ENCODE data around the gene ETV3.

ETV3 gene

DNA sequence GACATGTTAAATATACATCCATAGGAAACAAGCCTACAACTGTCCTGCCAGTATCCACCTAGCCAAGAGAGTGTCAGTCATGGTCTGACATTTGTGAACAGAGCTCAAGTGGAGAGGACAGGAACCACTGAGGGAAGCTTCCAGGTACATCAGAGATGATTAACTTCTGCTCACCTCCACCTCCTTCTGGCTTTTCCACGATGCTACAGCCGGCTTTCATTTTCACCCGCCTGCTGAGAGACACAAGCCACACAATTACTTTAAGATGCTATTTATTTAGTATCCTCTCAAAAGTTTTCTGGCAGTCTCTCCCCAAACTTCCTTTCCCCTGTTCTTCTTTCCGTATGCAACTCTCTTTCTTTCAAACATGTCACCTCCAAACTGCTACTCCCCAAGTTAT lies 2.1 kb downstream of the ETV3 start:
- POLR2A ChIA-PET: no interaction called here
- Histone ChIP-seq H3K36me3 (ENCODE audit: control insufficient read depth in 4 of 4, insufficient read depth in 4 of 4, low read length in 3 of 4) (peaks cover 21 to 49% (median 39%) of the 10 kb centered on the region in 4 experiments), H3K4me1 (ENCODE audit: control extremely low read depth in 1 of 4, control insufficient read depth in 4 of 4, insufficient read depth in 4 of 4, low read length in 3 of 4) (peaks cover 21 to 43% (median 28%) of the 10 kb centered on the region in 4 experiments), H3K9me3 (ENCODE audit: control extremely low read depth in 1 of 5, control insufficient read depth in 4 of 5, insufficient read depth in 2 of 5, low read depth in 1 of 5, low read length in 4 of 5) (no peaks in the 10 kb centered on the region), H3K4me3 (ENCODE audit: control insufficient read depth in 1 of 7, extremely low read depth in 1 of 7, insufficient read depth in 4 of 7, low read depth in 2 of 7, low read length in 6 of 7) (no peak overlapping the region), H3K27me3 (replicated peaks in 2 of 5; ENCODE audit: control insufficient read depth in 4 of 5, insufficient read depth in 5 of 5, low read length in 4 of 5) (no peaks in the 10 kb centered on the region), H3K27ac (ENCODE audit: insufficient read depth in 1 of 2, low read depth in 1 of 2, low read length in 2 of 2, poor library complexity in 1 of 2, severe bottlenecking in 2 of 2) (peak overlapping the region in 1 of 2 experiments; percentile 96)
- CTCF ChIA-PET: interaction anchor here (1.0 to 15.6 kb wide), 9 partner anchors 11 to 46 kb away, joined by 3 to 180 read pairs (median 5); no protein-coding TSS in a partner anchor
- DNase-seq: no peak
- 82% methylated on average over 3 of the region's 4 CpGs for WGBS (ENCODE audit: insufficient coverage)

DNA sequence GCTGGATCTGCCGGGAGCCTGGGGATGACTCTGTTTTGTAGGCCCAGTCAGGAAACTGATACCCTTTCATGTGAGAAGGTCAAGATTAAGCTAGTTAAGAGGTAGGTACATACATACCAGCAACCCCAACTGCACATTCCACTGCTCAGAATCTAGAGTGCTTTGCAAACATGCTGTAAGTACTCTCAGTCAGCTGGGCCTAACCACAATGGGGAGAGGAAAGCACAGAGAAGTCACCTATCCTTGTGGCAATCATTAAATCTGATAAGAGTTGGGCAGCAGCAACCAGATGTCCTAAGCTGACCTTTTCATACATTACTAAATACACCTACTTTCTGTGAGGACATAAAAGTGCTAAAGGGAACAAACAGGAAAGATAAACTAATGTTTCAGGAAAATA lies 2.5 kb downstream of the ETV3 start:
- Histone ChIP-seq H3K4me1 (ENCODE audit: control extremely low read depth in 1 of 4, control insufficient read depth in 4 of 4, insufficient read depth in 4 of 4, low read length in 3 of 4) (peaks cover 21 to 43% (median 28%) of the 10 kb centered on the region in 4 experiments), H3K27ac (ENCODE audit: insufficient read depth in 1 of 2, low read depth in 1 of 2, low read length in 2 of 2, poor library complexity in 1 of 2, severe bottlenecking in 2 of 2) (no peak overlapping the region)

DNA sequence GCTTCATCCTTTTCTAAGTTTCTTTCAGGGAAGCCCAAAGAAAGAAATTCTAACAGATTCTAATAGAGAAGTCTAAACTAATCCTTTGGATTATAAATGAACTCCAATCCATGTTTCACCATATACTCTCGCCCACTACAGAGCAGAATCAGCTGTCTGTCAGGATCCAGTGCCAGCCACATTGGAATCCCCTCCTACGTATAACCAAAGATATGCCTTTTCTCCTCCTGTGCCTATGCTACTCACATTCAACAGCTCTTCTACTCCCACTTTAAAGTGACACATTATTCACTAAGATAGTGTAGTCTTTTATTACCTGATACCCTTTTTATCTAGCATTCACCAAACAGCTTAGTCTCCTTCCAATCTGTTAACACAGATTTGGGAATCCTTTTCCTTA lies 3.1 kb downstream of the ETV3 start:
- DNase-seq: no peak
- peaks cover 21 to 43% (median 28%) of the 10 kb centered on the region in 4 experiments for H3K4me1 ChIP-seq (ENCODE audit: control extremely low read depth in 1 of 4, control insufficient read depth in 4 of 4, insufficient read depth in 4 of 4, low read length in 3 of 4)
- WGBS (ENCODE audit: insufficient coverage): 96% methylated on average over 2 of the region's 2 CpGs
- ChIA-PET POLR2A (no interaction called here), CTCF (interaction anchor here (1.2 to 15.6 kb wide), 8 partner anchors 10 to 45 kb away, joined by 3 to 180 read pairs (median 6); no protein-coding TSS in a partner anchor)
- H3K4me3 ChIP-seq (ENCODE audit: control insufficient read depth in 1 of 7, extremely low read depth in 1 of 7, insufficient read depth in 4 of 7, low read depth in 2 of 7, low read length in 6 of 7): no peak overlapping the region
- H3K27ac ChIP-seq (ENCODE audit: insufficient read depth in 1 of 2, low read depth in 1 of 2, low read length in 2 of 2, poor library complexity in 1 of 2, severe bottlenecking in 2 of 2): no peak overlapping the region
- H3K27me3 ChIP-seq (replicated peaks in 2 of 5; ENCODE audit: control insufficient read depth in 4 of 5, insufficient read depth in 5 of 5, low read length in 4 of 5): no peaks in the 10 kb centered on the region
- no peaks in the 10 kb centered on the region for H3K9me3 ChIP-seq (ENCODE audit: control extremely low read depth in 1 of 5, control insufficient read depth in 4 of 5, insufficient read depth in 2 of 5, low read depth in 1 of 5, low read length in 4 of 5)
- H3K36me3 ChIP-seq (ENCODE audit: control insufficient read depth in 4 of 4, insufficient read depth in 4 of 4, low read length in 3 of 4): peaks cover 27 to 59% (median 46%) of the 10 kb centered on the region in 4 experiments

More for the DNA sequence above, 2.5 kb downstream of the ETV3 start:
- DNase-seq: no peak
- WGBS (ENCODE audit: insufficient coverage): 100% methylated on average over 1 of the region's 1 CpG
- H3K27me3 ChIP-seq (replicated peaks in 2 of 5; ENCODE audit: control insufficient read depth in 4 of 5, insufficient read depth in 5 of 5, low read length in 4 of 5): no peaks in the 10 kb centered on the region
- CTCF ChIA-PET: interaction anchor here (1.0 to 15.6 kb wide), 9 partner anchors 10 to 45 kb away, joined by 3 to 180 read pairs (median 5); no protein-coding TSS in a partner anchor
- H3K4me3 ChIP-seq (ENCODE audit: control insufficient read depth in 1 of 7, extremely low read depth in 1 of 7, insufficient read depth in 4 of 7, low read depth in 2 of 7, low read length in 6 of 7): no peak overlapping the region
- POLR2A ChIA-PET: no interaction called here
- peaks cover 21 to 53% (median 42%) of the 10 kb centered on the region in 4 experiments for H3K36me3 ChIP-seq (ENCODE audit: control insufficient read depth in 4 of 4, insufficient read depth in 4 of 4, low read length in 3 of 4)
- no peaks in the 10 kb centered on the region for H3K9me3 ChIP-seq (ENCODE audit: control extremely low read depth in 1 of 5, control insufficient read depth in 4 of 5, insufficient read depth in 2 of 5, low read depth in 1 of 5, low read length in 4 of 5)

GRCh38 chr1:157134442-157134841 lies 3.8 kb downstream of the ETV3 start:
- ChIA-PET CTCF (interaction anchor here (1.3 to 15.6 kb wide), 6 partner anchors 14 to 47 kb away, joined by 3 to 180 read pairs (median 7); no protein-coding TSS in a partner anchor), POLR2A (interaction anchor here (1.3 kb wide), 1 partner anchor 20 kb away, joined by 3 read pairs; no protein-coding TSS in a partner anchor)
- no peak for DNase-seq
- H3K27ac ChIP-seq (ENCODE audit: insufficient read depth in 1 of 2, low read depth in 1 of 2, low read length in 2 of 2, poor library complexity in 1 of 2, severe bottlenecking in 2 of 2): no peak overlapping the region
- H3K4me3 ChIP-seq (ENCODE audit: control insufficient read depth in 1 of 7, extremely low read depth in 1 of 7, insufficient read depth in 4 of 7, low read depth in 2 of 7, low read length in 6 of 7): no peak overlapping the region
- H3K27me3 ChIP-seq (replicated peaks in 2 of 5; ENCODE audit: control insufficient read depth in 4 of 5, insufficient read depth in 5 of 5, low read length in 4 of 5): no peaks in the 10 kb centered on the region
- H3K36me3 ChIP-seq (ENCODE audit: control insufficient read depth in 4 of 4, insufficient read depth in 4 of 4, low read length in 3 of 4): peaks cover 30 to 62% (median 49%) of the 10 kb centered on the region in 4 experiments
- no peaks in the 10 kb centered on the region for H3K9me3 ChIP-seq (ENCODE audit: control extremely low read depth in 1 of 5, control insufficient read depth in 4 of 5, insufficient read depth in 2 of 5, low read depth in 1 of 5, low read length in 4 of 5)
- peaks cover 21 to 43% (median 28%) of the 10 kb centered on the region in 4 experiments for H3K4me1 ChIP-seq (ENCODE audit: control extremely low read depth in 1 of 4, control insufficient read depth in 4 of 4, insufficient read depth in 4 of 4, low read length in 3 of 4)
- WGBS (ENCODE audit: insufficient coverage): 96% methylated on average over 2 of the region's 4 CpGs

DNA sequence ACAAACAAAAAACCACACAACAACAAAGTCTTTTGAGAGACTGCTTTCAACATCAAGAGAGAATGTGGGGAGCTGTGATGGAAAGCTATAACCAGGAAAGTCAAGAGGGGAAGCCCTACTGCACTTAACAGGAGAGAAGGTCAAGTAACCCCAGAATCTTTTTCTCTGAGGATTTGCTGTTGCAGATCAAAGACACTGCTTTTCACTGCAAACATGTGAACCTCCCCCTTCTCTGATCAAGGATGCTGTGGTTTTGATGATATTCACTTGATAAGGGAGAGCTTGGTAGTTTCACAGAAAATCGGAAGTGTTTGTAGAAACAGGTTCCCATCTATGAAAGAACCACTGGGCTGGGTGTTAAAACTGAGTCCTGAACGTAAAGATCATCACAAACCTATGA lies 4.8 kb downstream of the ETV3 start:
- ChIA-PET POLR2A (interaction anchor here (1.3 kb wide), 1 partner anchor 21 kb away, joined by 3 read pairs; no protein-coding TSS in a partner anchor), CTCF (interaction anchor here (1.3 to 15.6 kb wide), 3 partner anchors 20 to 46 kb away, joined by 3 to 180 read pairs (median 17); no protein-coding TSS in a partner anchor)
- Histone ChIP-seq H3K4me1 (ENCODE audit: control extremely low read depth in 1 of 4, control insufficient read depth in 4 of 4, insufficient read depth in 4 of 4, low read length in 3 of 4) (peaks cover 14 to 34% (median 20%) of the 10 kb centered on the region in 4 experiments), H3K4me3 (ENCODE audit: control insufficient read depth in 1 of 7, extremely low read depth in 1 of 7, insufficient read depth in 4 of 7, low read depth in 2 of 7, low read length in 6 of 7) (no peak overlapping the region), H3K27me3 (replicated peaks in 2 of 5; ENCODE audit: control insufficient read depth in 4 of 5, insufficient read depth in 5 of 5, low read length in 4 of 5) (no peaks in the 10 kb centered on the region), H3K36me3 (ENCODE audit: control insufficient read depth in 4 of 4, insufficient read depth in 4 of 4, low read length in 3 of 4) (peaks cover 32 to 65% (median 51%) of the 10 kb centered on the region in 4 experiments), H3K27ac (ENCODE audit: insufficient read depth in 1 of 2, low read depth in 1 of 2, low read length in 2 of 2, poor library complexity in 1 of 2, severe bottlenecking in 2 of 2) (no peak overlapping the region), H3K9me3 (ENCODE audit: control extremely low read depth in 1 of 5, control insufficient read depth in 4 of 5, insufficient read depth in 2 of 5, low read depth in 1 of 5, low read length in 4 of 5) (no peaks in the 10 kb centered on the region)
- WGBS (ENCODE audit: insufficient coverage): 33% methylated on average over 1 of the region's 2 CpGs
- peak in 1 of 3 donors; percentile 13 for DNase-seq

DNA sequence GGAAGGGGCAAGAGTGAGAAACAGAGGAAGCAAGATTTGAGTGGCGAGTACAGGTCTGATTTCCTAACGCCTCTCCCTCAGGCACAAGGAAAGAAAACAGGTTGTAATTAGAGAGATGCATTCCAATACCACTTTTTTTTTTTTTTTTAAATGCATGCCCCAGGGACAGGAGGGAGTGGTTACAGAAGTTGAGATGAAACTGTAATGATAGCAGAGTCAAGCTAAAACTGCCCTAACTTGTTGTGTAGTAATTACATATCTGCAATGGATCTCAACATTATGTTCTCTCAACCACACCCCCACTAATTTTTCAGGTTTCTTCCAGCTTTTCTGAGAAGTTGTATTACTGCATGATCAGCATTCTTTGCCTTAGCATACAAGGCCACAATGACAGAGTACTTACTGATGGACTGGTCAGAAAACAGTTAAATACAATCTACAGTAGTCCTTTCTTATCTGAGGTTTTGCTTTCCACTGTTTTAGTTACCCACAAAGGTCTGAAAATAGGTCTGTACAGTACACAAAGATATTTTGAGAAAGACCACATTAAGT lies 5.5 kb downstream of the ETV3 start:
- Histone ChIP-seq H3K9me3 (ENCODE audit: control extremely low read depth in 1 of 5, control insufficient read depth in 4 of 5, insufficient read depth in 2 of 5, low read depth in 1 of 5, low read length in 4 of 5) (no peaks in the 10 kb centered on the region), H3K27me3 (replicated peaks in 2 of 5; ENCODE audit: control insufficient read depth in 4 of 5, insufficient read depth in 5 of 5, low read length in 4 of 5) (no peaks in the 10 kb centered on the region), H3K27ac (ENCODE audit: insufficient read depth in 1 of 2, low read depth in 1 of 2, low read length in 2 of 2, poor library complexity in 1 of 2, severe bottlenecking in 2 of 2) (no peak overlapping the region), H3K36me3 (ENCODE audit: control insufficient read depth in 4 of 4, insufficient read depth in 4 of 4, low read length in 3 of 4) (peaks cover 38 to 71% (median 54%) of the 10 kb centered on the region in 4 experiments), H3K4me3 (ENCODE audit: control insufficient read depth in 1 of 7, extremely low read depth in 1 of 7, insufficient read depth in 4 of 7, low read depth in 2 of 7, low read length in 6 of 7) (no peak overlapping the region), H3K4me1 (ENCODE audit: control extremely low read depth in 1 of 4, control insufficient read depth in 4 of 4, insufficient read depth in 4 of 4, low read length in 3 of 4) (peaks cover 14 to 32% (median 19%) of the 10 kb centered on the region in 4 experiments)
- WGBS (ENCODE audit: insufficient coverage): no CpG with 5 or more reads among the region's 2 CpGs
- no peak for DNase-seq
- ChIA-PET POLR2A (interaction anchor here (0.6 kb wide), 1 partner anchor 55 kb away, joined by 4 read pairs; no protein-coding TSS in a partner anchor), CTCF (interaction anchor here (3.7 to 15.6 kb wide), 2 partner anchors 21 to 42 kb away, joined by 17 to 180 read pairs; no protein-coding TSS in a partner anchor)

GRCh38 chr1:157132111-157132510 lies 6.1 kb downstream of the ETV3 start:
- POLR2A ChIA-PET: no interaction called here
- Histone ChIP-seq H3K9me3 (ENCODE audit: control extremely low read depth in 1 of 5, control insufficient read depth in 4 of 5, insufficient read depth in 2 of 5, low read depth in 1 of 5, low read length in 4 of 5) (no peaks in the 10 kb centered on the region), H3K36me3 (ENCODE audit: control insufficient read depth in 4 of 4, insufficient read depth in 4 of 4, low read length in 3 of 4) (peaks cover 38 to 74% (median 54%) of the 10 kb centered on the region in 4 experiments), H3K4me3 (ENCODE audit: control insufficient read depth in 1 of 7, extremely low read depth in 1 of 7, insufficient read depth in 4 of 7, low read depth in 2 of 7, low read length in 6 of 7) (no peak overlapping the region), H3K27ac (ENCODE audit: insufficient read depth in 1 of 2, low read depth in 1 of 2, low read length in 2 of 2, poor library complexity in 1 of 2, severe bottlenecking in 2 of 2) (no peak overlapping the region), H3K4me1 (ENCODE audit: control extremely low read depth in 1 of 4, control insufficient read depth in 4 of 4, insufficient read depth in 4 of 4, low read length in 3 of 4) (peaks cover 11 to 27% (median 14%) of the 10 kb centered on the region in 4 experiments), H3K27me3 (replicated peaks in 2 of 5; ENCODE audit: control insufficient read depth in 4 of 5, insufficient read depth in 5 of 5, low read length in 4 of 5) (no peaks in the 10 kb centered on the region)
- 93% methylated on average over 4 of the region's 5 CpGs for WGBS (ENCODE audit: insufficient coverage)
- no peak for DNase-seq
- CTCF ChIA-PET: interaction anchor here (1.4 to 15.6 kb wide), 2 partner anchors 22 to 42 kb away, joined by 8 to 180 read pairs; no protein-coding TSS in a partner anchor

Data from common myeloid progenitor, CD34-positive (primary cell).